Measurements from ENCODE around the gene DPF3. TPM values are rescaled to one million over a fixed set of nuclear protein-coding genes. Genes with fewer than 3 reads are reported as not detected.

DPF3 gene
- total RNA-seq, 1 experiment from 2014 or later: 0.06 TPM

DNA sequence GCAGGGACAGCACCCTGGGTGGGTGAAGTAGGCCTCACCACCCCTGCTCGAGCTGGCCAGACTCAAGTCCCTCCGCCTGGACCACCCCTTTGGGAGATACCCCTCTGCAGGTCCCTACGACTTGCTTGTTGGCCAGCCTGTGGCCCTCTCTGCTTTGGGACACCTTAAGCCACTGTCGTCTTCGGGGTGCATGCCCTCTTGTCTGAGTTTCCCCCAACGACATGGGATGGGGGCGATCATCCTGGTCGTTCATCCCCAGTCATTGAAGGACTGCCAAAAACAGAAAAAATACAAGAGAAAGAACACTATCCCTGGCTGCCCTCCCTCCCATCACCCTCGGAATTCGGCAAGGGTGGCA lies 151.1 kb downstream of the DPF3 start:
- DNase-seq (ENCODE audit: low spot score): no peak

DNA sequence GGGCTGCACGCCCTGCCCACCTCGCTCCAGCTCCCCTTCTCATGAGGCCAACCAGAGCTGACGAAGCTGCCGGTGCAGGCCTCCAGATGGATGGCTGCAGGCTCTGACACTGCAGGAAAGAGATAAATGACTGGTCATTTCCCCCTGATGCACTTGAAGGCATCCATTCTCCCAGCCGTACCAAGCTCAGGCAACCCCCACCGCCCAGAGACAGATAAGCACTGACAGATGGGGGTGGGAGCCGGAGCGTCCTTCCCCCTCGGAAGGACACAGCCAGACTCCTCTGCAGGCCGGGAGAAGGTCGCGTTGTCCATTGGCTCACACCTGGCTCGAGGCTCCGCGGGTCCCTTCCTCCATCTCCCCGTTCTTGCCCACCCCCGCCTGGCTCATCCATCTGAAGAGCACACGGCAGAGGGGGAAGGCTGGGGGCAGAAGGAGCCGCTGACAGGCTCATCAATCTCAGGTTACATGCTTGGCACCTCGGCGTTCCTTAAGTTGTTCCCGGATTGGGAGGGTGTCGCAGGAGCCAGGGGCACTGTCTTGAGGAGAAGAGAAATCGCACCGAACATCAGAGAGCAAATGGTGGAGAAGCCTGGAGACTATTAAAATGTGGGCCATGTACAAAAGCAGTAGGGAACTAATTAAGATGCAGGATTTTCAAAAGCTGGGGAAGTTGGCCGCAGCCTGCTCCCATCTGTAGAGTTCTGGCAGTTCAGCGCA lies 151.6 kb downstream of the DPF3 start:
- no peak for DNase-seq (ENCODE audit: low spot score)

DNA sequence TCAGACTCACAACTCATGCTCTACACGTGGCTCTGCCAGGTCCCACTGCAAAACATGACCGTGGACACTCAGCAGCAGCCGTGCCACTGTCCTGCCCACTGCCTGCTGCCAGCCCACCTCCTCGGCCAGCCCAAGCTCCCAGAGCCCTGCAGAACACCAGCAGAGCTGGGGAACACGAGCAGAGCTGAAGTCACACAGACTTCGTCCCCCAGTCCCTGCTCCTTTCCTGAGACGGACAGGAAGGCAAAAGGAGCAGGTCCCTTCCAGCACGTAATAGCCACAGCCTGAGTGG lies 152.1 kb downstream of the DPF3 start:
- no peak for DNase-seq (ENCODE audit: low spot score)

DNA sequence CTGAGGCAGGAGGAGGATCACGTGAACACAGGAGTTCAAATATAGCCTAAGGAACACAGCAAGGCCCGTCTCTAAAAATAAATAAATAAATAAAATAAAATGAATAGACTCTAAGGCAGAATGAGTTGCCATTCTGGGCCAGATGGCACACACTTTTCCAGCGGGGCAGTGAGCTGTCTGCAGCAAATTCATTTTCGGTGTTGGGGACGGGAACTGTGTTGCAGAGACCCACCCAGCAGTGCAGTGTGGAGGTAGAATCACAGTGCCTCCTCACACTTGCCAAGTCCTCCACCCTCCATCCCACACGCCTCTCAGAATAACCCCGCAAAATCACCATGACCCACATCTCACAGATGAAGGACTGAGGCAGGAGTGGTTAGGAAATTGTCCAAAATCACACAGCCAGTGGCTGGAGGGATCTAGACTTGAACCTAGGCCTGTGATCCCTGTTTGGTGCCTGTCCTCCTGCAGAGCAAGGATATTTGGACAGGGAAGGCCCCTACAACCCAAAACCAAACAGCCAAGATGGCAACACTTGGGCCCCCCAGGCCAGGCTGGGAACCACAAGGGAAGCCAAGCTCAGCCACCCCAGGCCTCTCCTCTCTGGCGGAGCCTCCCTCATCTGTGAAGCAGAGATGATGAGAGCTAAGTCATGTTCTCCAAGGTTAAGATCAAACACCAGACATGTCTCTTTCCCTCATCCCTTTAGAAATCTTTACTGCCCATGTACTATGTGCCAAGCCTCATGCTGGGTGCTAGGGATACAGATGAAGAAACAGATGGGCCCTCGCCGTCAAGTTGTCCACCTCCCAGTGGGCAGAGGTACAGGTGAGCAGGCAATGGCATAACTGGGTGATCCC lies 152.7 kb downstream of the DPF3 start:
- no peak for DNase-seq (ENCODE audit: low spot score)

DNA sequence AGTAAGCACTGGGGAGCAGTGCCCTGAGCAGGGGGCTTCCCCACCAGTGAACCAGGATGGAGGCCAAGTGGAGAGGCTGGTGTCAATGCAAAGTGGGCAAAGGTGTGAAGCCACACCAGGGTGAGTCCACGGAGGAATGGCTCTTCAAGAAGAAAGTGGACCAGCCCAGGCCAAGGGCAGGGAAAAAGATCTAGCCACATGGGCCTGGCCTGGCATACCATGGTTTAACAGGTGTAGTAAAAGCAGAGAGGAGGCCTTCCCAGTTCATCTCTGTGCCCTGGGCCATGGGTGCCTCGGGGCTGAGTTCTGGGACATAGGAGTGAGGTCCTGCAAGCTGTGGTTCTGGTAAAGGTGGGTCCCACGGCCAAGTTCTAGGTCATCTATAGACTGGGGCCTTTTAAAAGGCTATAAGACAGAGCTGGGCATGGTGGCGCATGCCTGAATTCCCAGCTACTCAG lies 153.4 kb downstream of the DPF3 start:
- no peak for DNase-seq (ENCODE audit: low spot score)

DNA sequence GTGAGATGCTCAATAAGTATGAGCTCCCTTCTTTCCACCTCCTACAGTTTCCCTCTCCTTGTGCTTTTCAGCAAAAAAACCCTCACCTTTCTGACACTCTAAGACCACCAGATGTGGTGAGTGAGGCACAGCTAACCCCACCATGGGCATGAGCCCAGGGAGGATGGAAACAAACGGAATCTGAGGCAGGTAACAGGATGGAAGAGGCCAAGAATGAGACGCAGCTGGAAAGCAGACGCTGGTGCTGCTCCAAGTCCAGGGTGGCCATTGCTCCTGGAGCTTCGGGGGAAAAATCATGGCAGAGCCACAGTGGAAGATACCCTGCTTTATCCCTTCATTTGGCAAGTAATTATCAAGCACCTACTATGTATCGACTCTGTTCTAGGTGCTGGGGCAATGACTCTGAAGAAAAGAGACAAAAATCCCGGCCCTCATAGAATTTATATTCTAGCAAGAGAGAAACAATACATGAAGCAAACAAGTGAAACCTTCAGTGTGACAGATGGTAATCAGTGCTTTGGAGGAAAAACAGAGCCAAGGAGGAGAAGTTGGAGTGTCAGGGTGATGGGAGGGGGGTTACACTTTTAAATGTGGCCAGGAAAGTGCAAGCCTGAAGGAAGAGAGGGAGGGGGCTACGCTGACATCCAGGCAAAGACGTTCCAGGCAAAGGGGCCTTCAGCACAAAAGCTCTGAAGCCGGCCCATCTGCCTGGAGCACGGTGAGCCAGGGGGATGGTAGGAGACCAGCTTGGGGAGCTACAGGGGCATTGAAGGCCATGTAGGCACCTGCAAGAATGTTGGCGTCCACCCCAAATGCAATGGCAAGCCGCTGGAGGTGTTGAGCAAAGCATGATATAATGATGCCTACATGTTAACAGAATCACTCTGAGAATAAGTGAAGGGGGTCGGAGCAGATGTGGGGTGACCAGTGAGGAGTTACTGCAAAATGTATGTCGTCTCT lies 154.2 kb downstream of the DPF3 start:
- DNase-seq (ENCODE audit: low spot score): no peak

DNA sequence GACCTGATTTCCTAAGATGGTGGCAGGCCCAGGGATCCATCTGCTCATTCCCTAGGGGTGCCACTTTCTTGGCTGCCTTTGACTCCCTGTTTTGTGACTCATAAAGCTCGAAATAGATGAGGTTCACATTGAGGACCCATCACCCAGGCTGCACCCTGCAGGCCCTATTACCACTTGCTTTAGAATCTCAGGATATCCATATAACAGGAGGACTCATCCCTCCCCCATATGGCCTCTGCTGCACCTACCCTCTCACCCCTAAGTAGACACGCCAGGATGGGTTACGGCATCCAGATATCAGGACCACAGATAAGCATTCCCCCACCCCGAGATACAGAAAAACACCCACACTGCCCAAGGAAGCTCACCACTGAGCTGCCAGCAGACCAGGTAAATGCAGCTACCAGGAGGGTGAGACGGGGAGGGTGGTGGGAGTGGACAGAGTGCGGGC lies 155.7 kb downstream of the DPF3 start:
- DNase-seq (ENCODE audit: low spot score): no peak

DNA sequence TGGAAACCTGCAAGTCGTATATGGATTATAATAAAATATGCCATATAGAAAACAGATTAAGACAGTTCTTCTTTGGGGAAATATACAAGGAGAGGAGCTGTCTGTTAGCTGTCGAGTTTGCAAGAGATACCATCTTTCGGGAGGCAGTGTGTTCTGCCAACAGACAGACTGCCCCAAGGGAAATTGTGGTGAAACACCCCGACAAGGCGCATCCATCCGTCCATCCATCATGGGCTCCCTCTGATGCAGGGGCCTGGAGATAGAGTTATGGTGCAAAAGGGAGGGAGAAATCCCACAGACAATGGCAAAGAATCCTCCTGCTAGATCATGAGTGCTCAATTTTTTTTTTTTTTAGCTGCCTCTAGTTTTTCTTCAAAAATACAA lies 156.3 kb downstream of the DPF3 start:
- no peak for DNase-seq (ENCODE audit: low spot score)

DNA sequence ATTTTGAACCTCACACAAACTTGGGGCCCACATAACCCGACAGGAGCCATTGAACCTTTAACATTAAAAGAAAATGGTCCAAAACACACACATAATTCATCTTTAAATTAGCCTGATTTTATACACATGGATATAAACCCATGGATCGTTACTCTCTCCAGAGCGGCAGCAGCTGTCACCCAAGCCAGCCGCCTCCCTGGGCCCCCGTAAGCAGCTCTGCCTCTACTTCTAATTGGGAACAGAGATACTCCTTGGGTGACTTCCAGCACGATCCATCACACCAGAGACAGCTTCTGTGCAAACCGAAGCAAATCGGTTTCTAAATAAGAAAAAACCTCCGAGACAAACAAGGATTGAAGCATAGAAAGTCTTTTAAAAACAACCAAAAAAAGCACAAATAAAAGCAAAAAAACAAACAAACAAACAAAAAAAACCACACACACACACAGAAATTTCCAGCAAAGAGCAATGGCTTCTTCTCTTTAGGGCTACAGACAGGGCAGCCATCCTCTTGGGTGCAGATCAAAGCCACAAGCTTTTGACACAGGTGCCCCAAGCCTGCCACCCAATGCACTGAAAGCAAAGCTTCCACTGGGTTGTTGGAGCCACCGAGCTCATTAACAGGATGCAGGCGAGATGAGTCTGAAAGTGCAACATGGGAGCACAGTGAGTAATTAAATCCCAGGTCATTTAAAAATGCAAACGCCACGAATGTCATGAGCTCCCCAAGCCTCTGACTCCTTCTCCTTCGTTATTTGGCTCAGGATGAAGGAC lies 156.9 kb downstream of the DPF3 start:
- no peak for DNase-seq (ENCODE audit: low spot score)

DNA sequence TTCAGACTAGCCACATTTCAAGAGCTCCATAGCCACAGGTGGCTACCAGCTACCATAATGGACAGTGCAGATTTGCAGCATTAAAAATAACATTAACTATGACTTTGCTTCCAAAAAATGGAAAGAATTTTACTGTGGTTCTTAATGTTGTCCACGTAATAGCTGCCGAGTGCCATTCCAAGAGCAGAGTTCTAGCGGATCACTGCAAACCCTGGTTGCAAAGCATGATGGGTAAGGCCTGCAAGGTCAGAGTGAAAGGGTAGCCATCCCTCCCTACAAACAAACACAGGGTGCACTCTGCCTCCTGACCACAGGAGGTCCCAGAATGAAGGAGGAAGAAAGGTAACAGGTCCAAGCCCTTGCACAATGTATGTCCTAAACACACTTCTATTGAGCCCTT lies 157.6 kb downstream of the DPF3 start:
- no peak for DNase-seq (ENCODE audit: low spot score)

DNA sequence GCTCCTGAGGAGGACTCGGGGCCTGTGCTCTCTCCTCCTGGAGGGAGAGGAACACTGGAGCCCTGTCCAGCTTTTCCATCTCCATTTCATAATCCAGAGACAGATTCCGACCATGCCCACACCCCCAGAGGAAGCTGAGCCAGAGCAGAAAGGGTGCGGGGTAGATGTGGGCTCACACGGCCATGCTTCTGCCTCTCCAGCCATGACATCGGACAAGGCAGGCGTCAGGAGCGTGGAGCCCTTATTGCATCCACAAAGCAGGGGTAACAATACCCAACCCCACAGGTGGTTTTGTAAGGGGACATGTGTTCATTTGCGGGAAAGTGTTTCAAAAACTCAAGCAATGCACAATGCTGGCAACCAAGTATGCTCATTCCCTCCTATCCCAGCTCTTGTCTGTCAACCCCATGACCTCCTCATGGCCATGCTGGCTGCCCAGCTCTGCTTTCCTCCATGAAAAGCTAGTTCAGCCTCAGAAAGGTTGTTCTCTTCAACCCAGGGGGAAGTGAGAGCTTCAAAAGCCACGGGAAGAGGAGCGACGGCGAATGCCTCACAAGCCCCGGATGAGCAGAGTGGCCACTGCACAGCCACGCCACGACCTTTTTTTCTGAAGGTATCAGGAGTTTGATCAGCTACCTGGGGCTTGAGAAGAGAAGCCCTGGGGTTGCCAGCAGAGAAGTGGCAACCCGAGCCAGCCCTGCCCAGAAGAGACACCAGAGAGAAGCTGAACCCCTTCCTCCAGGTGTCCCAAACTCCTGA lies 161.7 kb downstream of the DPF3 start:
- no peak for DNase-seq (ENCODE audit: low spot score)

DNA sequence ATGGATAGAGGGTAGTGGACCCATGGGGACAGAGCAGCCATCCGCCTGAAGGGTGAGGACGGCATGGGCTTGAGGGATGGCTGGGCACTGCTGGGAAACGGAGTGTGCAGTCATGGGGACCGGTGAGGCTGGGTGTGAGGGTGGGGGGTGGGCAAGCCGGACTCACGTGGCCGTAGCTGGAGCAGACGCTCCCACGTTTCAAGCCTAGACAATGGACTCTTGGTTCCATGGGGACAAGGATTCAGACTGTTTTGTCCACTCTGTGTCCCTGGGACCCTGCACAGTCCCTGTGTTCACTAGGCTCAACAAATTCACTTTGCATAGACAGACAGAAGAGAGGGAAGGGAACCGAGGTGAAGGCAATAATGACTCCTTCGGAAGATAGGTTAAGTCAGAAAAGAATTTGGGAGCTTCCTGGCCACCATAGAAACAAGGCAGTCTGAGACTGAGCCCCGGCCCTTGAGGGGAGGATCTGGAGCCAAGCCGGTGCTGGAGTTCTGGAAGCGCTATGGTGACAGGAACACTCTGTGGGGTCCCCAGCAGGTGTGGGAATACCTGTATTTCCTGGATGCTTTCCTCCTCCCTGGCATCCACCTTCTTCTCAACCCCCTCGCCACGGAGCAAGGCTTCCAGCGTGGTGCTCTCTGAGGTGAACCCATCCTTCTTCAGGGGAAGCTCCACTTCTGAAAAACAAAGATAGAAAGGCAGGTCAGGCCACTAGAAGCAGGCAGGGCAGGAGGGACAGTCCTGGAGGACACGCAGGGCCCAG lies 162.5 kb downstream of the DPF3 start:
- DNase-seq (ENCODE audit: low spot score): no peak

DNA sequence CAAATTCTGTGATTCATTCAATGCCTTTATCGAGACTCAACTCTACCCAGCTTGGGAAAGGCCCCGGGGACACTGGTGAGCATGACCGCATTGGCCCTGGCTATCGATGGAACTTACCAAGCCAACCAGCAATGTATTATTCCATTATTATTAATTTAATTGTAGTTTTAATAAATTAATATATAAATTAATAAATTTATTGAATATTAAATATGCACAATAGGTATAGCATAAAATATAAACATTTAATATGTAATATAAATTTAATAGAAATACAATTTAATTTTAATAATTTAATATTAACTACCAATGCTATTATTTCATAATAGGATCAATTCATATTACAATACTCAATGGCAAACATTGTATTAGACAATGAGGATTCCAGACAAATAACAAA lies 163.4 kb downstream of the DPF3 start:
- DNase-seq (ENCODE audit: low spot score): no peak

DNA sequence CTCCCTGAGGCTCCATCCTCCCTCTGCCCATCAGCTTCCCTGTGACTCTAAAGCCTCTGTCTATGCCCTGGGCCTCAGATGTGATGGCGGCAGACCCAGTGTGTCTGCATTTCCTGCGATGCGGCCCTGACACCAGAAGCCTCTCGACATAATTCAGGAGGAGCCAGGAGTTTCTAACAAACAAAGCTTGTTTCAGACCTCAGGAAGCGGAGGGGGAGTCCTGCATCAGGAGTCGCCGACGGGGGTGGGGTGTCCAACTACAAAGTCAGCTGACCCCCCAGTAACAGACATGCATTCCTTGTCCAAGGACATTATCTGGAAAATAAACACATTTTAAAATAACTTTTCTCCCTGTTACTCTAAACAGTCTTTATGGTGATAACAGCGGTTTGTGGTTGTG lies 167.5 kb downstream of the DPF3 start:
- no peak for DNase-seq (ENCODE audit: low spot score)

DNA sequence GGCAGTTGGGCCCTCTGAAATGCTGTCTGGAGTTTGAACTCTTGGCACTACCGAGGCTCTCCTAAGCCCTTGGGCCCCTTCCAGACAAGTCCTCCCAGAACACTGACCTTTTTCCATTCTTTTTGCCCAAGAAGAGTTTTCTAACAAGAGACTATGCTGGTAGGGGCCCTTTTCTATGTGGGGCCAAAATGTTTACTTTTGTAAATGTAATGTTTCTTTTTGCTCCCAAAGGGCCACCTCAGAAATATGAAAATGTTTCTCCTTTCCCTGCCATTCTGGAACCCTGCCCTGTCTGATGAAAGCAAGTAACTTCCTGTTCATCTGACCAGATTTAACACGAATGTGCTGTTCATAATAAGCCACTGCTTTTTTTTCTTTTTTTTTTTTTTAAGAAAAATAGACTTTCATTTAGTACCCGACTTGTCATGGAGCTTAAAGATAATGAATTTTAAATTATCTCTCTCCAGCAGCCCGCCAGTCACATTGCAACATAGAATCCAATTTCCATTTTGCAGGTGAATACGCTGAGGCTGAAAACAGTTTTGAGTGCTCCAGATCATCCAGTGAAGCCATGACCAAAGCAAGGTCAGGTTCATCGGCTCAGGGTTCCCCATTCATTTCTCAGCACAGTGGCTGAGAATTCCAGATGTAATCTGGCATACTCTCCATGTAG lies 169.9 kb downstream of the DPF3 start:
- DNase-seq (ENCODE audit: low spot score): no peak

DNA sequence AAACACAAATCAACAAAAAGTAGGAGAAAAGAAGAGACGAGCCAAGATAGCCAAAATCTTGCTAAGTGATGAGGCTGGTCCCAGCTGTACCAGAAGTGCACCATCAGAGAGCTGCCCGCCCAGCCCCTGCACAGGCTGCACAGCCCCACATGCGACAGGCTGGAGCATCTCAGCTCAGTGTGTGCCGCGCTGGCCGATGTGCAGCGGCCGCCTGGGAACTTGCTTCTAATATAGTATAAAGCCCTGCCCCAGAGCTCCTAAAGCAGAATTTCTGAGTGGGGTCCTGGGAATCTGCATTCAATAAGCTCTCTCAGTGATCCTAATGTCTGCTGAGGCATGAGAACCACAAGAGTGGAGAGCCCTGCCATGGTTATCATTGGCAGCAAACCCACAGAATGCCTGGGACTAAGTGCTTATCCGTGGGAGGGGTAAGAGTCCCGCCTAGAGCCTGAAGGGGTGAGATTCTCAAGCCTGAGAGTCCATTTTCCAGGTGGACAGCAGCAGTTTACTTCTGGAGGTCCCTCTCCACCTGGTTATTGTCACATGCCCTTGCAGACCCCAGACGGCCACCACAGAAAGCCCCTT lies 171.6 kb downstream of the DPF3 start:
- no peak for DNase-seq (ENCODE audit: low spot score)

DNA sequence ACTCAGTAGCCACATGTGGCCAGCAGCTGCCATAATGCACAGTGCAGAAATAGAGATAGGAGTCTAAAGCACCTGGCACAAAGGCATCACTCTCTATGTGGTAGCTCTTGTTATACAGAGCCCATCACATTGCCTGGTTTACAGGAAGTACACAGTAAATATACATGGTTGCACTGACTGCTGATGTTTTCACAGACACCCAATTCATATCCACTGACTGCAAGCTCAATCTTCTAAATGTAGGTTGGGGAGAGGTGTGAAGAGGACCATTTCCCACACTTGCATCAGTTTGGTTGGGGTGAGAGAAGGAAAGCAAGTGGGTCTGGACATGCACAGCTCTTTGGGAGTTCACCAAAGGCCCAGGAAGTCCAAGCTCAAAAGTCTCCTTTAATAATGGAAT lies 172.8 kb downstream of the DPF3 start:
- DNase-seq (ENCODE audit: low spot score): no peak

DNA sequence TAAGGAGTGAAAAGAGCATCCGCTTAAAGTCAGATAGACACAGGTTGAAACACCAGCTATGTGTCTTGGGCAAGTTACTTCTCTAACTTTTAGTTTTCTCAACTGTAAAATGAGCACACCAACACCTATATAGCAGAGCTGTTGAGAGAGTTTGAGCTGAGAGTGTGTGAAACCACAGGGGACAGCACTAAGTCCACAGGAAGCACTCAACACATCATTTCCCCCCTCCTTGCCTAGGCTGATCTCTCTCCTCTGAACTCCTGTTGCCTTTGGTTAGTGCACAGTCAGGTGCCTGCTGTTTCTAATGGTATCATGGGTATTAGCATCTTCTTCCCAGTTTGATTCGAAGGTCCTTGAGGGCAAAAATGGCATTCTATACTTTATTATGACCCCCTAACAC lies 176.7 kb downstream of the DPF3 start:
- DNase-seq (ENCODE audit: low spot score): no peak

DNA sequence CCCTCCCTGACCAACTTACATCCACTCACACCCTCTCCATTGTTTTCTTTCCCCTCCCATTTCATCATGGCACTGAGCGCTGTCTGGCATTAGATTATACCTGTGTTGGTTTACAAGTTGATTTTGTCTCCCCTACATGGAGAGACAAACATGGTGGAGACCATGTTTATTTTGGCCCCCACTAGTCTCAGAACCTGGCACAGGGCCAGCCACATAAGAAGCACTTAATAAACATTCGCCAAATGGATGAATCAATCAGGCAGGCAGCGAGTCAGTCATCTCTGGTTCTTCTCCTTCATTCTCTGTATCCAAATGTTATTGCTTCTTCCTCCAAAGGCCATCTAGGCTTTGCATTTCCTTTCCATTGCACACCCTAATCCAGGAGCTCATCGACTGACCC lies 177.4 kb downstream of the DPF3 start:
- DNase-seq (ENCODE audit: low spot score): no peak
